Endodermal cell (in vitro differentiated cells): Measurements from ENCODE around the gene MSRB2. TPM values are rescaled to one million over a fixed set of nuclear protein-coding genes. Genes with fewer than 3 reads are reported as not detected.

Source experiments
- DNase-seq: peaks from one replicate; pipeline ENCODE4 v3.0.0-alpha.2; 2017
- H3K27ac ChIP-seq: 2 replicates; pipeline ENCODE4 v1.5.1; 2013; ENCODE audit warnings: mild to moderate bottlenecking, low read depth, low read length, moderate library complexity
- H3K27me3 ChIP-seq: 2 replicates; pipeline ENCODE4 v1.6.1; 2013; ENCODE audit warnings: mild to moderate bottlenecking, low read length, moderate library complexity; ENCODE audit not compliant: insufficient read depth, control insufficient read depth, poor library complexity, severe bottlenecking
- H3K36me3 ChIP-seq: 2 replicates; pipeline ENCODE4 v1.7.0; 2013; ENCODE audit warnings: mild to moderate bottlenecking, low read length, moderate library complexity; ENCODE audit not compliant: control insufficient read depth, insufficient read depth
- H3K4me1 ChIP-seq: one replicate; pipeline ENCODE4 v1.7.0; 2013; ENCODE audit warnings: low read length; ENCODE audit not compliant: control insufficient read depth, insufficient read depth
- H3K4me3 ChIP-seq: 2 replicates; pipeline ENCODE4 v1.5.1; 2013; ENCODE audit warnings: mild to moderate bottlenecking, low read length, moderate library complexity
- H3K9ac ChIP-seq: 2 replicates; pipeline ENCODE4 v1.6.1; 2013; ENCODE audit warnings: mild to moderate bottlenecking, low read length, moderate library complexity; ENCODE audit not compliant: poor library complexity, severe bottlenecking; ENCODE audit errors: extremely low read depth
- H3K9me3 ChIP-seq: 2 replicates; pipeline ENCODE4 v1.6.1; 2013; ENCODE audit warnings: mild to moderate bottlenecking, low read length, moderate library complexity; ENCODE audit not compliant: control insufficient read depth
- H3K27ac Mint-ChIP-seq: 2 replicates; pipeline ENCODE4 v1.8.0; 2020; ENCODE audit warnings: mixed read lengths
- H3K27me3 Mint-ChIP-seq: 2 replicates; pipeline ENCODE4 v1.8.0; 2021; ENCODE audit warnings: mild to moderate bottlenecking, mixed read lengths; ENCODE audit not compliant: insufficient read depth
- H3K36me3 Mint-ChIP-seq: 2 replicates; pipeline ENCODE4 v1.8.0; 2020; ENCODE audit warnings: low read depth, mixed read lengths
- H3K4me1 Mint-ChIP-seq: 2 replicates; pipeline ENCODE4 v1.8.0; 2020; ENCODE audit warnings: mixed read lengths
- H3K4me3 Mint-ChIP-seq: 2 replicates; pipeline ENCODE4 v1.8.0; 2020; ENCODE audit warnings: mild to moderate bottlenecking, moderate library complexity, mixed read lengths
- H3K9me3 Mint-ChIP-seq: 2 replicates; pipeline ENCODE4 v1.8.0; 2020; ENCODE audit warnings: mild to moderate bottlenecking, mixed read lengths
- whole genome bisulfite sequencing, 2 experiments: methylation state at CpG; one replicate each; pipeline versions ENCODE4 v1.1.5 to v1.1.7; 2013; ENCODE audit warnings: missing lambda C conversion rate in 2 of 2, mixed read lengths in 1 of 2; ENCODE audit not compliant: insufficient coverage in 1 of 2, insufficient read length in 1 of 2; 5-methylcytosine and 5-hydroxymethylcytosine counted together
- total RNA-seq, 2 donors: library from RNA; stranded (reverse); fragmentation: NEBNext Ultra II Directional in 1 of 2; extraction: Animal tissue kit (Norgen Biotek cat#: 25700) in 1 of 2; gene quantifications; 2 replicates in 1 of 2; 3 replicates in 1 of 2; pipeline ENCODE4 v1.2.1, GENCODE V29; 2021
- TF ChIP-seq, protein P1 (sequence below): fragments of 200-600 bp; sonication (generic); conservative IDR thresholded peaks from 2 replicates; pipeline ENCODE4 v1.5.0; 2021; ENCODE audit warnings: antibody characterized with exemption, mild to moderate bottlenecking

MSRB2 gene
- total RNA-seq, 2 donors from 2014 or later: 40.4 to 42.5 TPM

DNA sequence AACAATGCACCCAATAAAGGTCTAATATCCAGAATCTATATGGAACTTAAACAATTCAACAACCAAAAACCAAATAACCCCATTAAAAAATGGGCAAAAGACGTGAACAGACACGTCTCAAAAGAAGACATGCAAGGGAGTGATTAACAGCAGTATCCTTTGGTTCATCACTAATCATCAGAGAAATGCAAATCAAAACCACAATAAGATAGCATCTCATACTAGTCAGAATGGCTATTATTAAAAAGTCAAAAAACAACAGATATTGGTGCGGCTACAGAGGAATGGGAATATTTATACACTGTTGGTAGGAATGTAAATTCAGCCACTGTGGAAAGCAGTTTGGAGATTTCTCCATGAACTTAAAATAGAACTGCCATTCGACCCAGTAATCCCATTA, 46.6 kb downstream of the MSRB2 start:
- H3K27me3 Mint-ChIP-seq: peaks cover 2% of the 10 kb centered on the region
- no peaks in the 10 kb centered on the region for H3K4me1 Mint-ChIP-seq
- H3K9ac ChIP-seq: no peak overlapping the region
- WGBS, 2 experiments: 81 to 87% methylated on average over 3 to 4 of the region's 4 CpGs
- H3K27me3 ChIP-seq: peaks cover 13% of the 10 kb centered on the region
- TF ChIP-seq, protein P1, sequence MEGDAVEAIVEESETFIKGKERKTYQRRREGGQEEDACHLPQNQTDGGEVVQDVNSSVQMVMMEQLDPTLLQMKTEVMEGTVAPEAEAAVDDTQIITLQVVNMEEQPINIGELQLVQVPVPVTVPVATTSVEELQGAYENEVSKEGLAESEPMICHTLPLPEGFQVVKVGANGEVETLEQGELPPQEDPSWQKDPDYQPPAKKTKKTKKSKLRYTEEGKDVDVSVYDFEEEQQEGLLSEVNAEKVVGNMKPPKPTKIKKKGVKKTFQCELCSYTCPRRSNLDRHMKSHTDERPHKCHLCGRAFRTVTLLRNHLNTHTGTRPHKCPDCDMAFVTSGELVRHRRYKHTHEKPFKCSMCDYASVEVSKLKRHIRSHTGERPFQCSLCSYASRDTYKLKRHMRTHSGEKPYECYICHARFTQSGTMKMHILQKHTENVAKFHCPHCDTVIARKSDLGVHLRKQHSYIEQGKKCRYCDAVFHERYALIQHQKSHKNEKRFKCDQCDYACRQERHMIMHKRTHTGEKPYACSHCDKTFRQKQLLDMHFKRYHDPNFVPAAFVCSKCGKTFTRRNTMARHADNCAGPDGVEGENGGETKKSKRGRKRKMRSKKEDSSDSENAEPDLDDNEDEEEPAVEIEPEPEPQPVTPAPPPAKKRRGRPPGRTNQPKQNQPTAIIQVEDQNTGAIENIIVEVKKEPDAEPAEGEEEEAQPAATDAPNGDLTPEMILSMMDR: no peak
- H3K27ac Mint-ChIP-seq: no peak overlapping the region
- no peaks in the 10 kb centered on the region for H3K36me3 ChIP-seq
- H3K9me3 Mint-ChIP-seq: no peaks in the 10 kb centered on the region
- no peak overlapping the region for H3K4me3 Mint-ChIP-seq
- no peak for DNase-seq
- H3K27ac ChIP-seq: no peak overlapping the region
- H3K36me3 Mint-ChIP-seq: no peaks in the 10 kb centered on the region
- no peaks in the 10 kb centered on the region for H3K4me1 ChIP-seq
- no peak overlapping the region for H3K4me3 ChIP-seq
- H3K9me3 ChIP-seq: no peaks in the 10 kb centered on the region

DNA sequence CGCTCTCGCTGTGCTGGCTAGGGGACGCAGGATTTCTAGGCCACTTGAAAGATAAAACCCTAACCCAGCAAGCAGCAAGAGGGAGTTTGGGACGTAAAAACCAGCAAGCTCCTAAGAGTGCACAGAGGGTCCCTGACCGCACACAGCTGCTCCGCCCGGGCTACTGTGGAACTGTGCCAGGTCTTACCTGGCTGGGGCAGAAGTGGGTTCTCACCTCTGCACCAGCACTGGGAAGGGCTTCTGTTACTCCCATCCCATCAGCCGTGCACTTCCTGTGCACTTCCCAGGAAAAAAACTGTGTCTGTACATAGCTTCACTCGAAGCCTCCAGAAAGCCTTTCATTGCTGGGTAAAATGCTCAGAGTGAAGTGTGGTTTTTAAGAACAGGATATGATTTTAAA, 50.9 kb downstream of the MSRB2 start:
- TF ChIP-seq, protein P1: no peak
- Histone ChIP-seq H3K36me3 (no peaks in the 10 kb centered on the region), H3K4me1 (no peaks in the 10 kb centered on the region), H3K27me3 (no peaks in the 10 kb centered on the region), H3K9me3 (no peaks in the 10 kb centered on the region), H3K9ac (no peak overlapping the region), H3K4me3 (no peak overlapping the region), H3K27ac (no peak overlapping the region)
- DNase-seq: no peak
- no peaks in the 10 kb centered on the region for H3K36me3 Mint-ChIP-seq
- no peaks in the 10 kb centered on the region for H3K4me1 Mint-ChIP-seq
- WGBS, 2 experiments: 86 to 97% methylated on average over 7 to 9 of the region's 9 CpGs
- peaks cover 2% of the 10 kb centered on the region for H3K27me3 Mint-ChIP-seq
- no peaks in the 10 kb centered on the region for H3K9me3 Mint-ChIP-seq
- no peak overlapping the region for H3K27ac Mint-ChIP-seq
- H3K4me3 Mint-ChIP-seq: no peak overlapping the region

DNA sequence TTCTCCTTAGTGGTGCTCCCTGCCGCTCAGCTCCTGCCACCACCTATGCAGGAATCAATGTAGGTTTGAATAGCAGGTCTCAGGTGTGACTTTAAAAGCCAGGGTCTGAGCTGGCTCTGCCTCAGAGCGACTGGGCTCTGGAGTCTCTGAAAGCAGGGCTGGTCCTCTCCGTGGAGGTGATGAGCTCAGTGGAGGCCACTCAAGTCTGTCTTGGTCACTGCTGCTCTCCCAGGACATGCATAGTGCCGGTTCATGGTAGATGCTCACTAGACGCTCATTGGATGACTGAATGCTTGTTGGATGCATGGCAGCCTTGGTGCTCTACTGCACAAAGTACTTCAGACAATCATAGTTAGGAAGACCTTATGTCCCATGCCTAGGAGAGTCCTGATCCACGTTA, 51.7 kb downstream of the MSRB2 start:
- no peaks in the 10 kb centered on the region for H3K9me3 ChIP-seq
- H3K36me3 ChIP-seq: no peaks in the 10 kb centered on the region
- no peaks in the 10 kb centered on the region for H3K36me3 Mint-ChIP-seq
- H3K4me3 Mint-ChIP-seq: no peak overlapping the region
- H3K27ac ChIP-seq: no peak overlapping the region
- WGBS, 2 experiments: 83 to 89% methylated on average over 5 to 6 of the region's 6 CpGs
- DNase-seq: no peak
- H3K9ac ChIP-seq: no peak overlapping the region
- no peak overlapping the region for H3K4me3 ChIP-seq
- no peaks in the 10 kb centered on the region for H3K27me3 ChIP-seq
- TF ChIP-seq, protein P1: no peak
- no peaks in the 10 kb centered on the region for H3K9me3 Mint-ChIP-seq
- H3K4me1 Mint-ChIP-seq: no peaks in the 10 kb centered on the region
- no peak overlapping the region for H3K27ac Mint-ChIP-seq
- H3K27me3 Mint-ChIP-seq: peaks cover 2% of the 10 kb centered on the region
- H3K4me1 ChIP-seq: no peaks in the 10 kb centered on the region
